NB4 (cell line): ENCODE measurements around the gene PHF21B.

Source experiments
- CTCF ChIP-seq: IDR thresholded peaks from one replicate; pipeline ENCODE4 v1.5.1; 2012; ENCODE audit warnings: low read depth, low read length
- MYC ChIP-seq: IDR thresholded peaks from 2 replicates; pipeline ENCODE4 v1.6.1; 2011; ENCODE audit warnings: low read depth, low read length
- POLR2A ChIP-seq: IDR thresholded peaks from 2 replicates; pipeline ENCODE4 v1.6.1; 2011; ENCODE audit warnings: mild to moderate bottlenecking; ENCODE audit not compliant: insufficient read length; ENCODE audit errors: extremely low read depth
- TF ChIP-seq, protein P1 (sequence below): IDR thresholded peaks from 2 replicates; pipeline ENCODE4 v1.6.1; 2011; ENCODE audit warnings: low read depth, low read length

DNA sequence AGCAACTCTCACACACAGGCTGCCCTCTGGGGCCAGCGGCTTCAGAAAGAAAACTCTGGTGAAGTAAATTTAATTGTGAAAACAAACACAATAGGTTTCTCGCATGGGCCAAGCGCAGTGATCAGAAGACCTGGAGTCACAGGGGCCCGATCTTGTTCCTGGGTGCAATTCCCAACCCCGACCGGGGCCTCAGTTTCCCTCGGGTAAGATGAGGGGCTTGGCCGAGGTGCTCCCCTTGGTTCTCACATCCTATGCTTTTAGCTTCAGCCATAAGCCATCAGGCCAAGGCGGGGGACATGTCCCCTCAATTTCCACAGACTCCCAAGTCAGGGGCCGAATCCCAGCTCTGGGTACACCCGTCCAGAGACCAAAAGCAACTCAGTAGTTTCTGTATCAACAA, 11.5 kb downstream of the PHF21B start:
- no peak for TF ChIP-seq CTCF
- no peak for TF ChIP-seq POLR2A
- TF ChIP-seq MYC = no peak
- TF ChIP-seq, protein P1, sequence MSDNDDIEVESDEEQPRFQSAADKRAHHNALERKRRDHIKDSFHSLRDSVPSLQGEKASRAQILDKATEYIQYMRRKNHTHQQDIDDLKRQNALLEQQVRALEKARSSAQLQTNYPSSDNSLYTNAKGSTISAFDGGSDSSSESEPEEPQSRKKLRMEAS = no peak
